ENCODE data around the gene NCKAP1.

- TF ChIP-seq, protein P1, sequence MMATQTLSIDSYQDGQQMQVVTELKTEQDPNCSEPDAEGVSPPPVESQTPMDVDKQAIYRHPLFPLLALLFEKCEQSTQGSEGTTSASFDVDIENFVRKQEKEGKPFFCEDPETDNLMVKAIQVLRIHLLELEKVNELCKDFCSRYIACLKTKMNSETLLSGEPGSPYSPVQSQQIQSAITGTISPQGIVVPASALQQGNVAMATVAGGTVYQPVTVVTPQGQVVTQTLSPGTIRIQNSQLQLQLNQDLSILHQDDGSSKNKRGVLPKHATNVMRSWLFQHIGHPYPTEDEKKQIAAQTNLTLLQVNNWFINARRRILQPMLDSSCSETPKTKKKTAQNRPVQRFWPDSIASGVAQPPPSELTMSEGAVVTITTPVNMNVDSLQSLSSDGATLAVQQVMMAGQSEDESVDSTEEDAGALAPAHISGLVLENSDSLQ (IDR thresholded peaks at IDR 0.05): no peak
- TF ChIP-seq FOXM1 (IDR thresholded peaks at IDR 0.05; ENCODE audit: borderline replicate concordance) (no peak), FOXA1 (IDR thresholded peaks at IDR 0.05) (no peak), L3MBTL2 (conservative IDR thresholded peaks at IDR 0.05) (no peak), LEF1 (IDR thresholded peaks at IDR 0.05; ENCODE audit: borderline replicate concordance) (no peak), ARNT (IDR thresholded peaks at IDR 0.05) (no peak), ZNF384 (IDR thresholded peaks at IDR 0.05) (no peak), SP1 (IDR thresholded peaks at IDR 0.05) (no peak)
Observed at GRCh38 chr2:182903566-182903965, 134.7 kb downstream of the NCKAP1 start.
